Left lung (tissue), 10 donors: ENCODE measurements around the gene NASP. TPM values are rescaled to one million over a fixed set of nuclear protein-coding genes. Genes with fewer than 3 reads are reported as not detected.

ENCODE experiments used
- ATAC-seq: fragments of 200-7000 bp; cut with Tn5 transposase; one replicate; pipeline ENCODE4 v1.9.1; 2020; ENCODE audit warnings: moderate library complexity
- DNase-seq, 4 donors: peaks; one replicate each; pipeline ENCODE4 v3.0.0-alpha.2; 2013 to 2020
- H3K27ac ChIP-seq, 2 donors: fragments of 200-600 bp; sonication (generic) in 1 of 2; one replicate each; pipeline versions ENCODE4 v1.5.0 to v1.8.0; 2020 to 2021
- H3K27me3 ChIP-seq, 2 donors: fragments of 200-600 bp; sonication (generic) in 1 of 2; one replicate each; pipeline versions ENCODE4 v1.5.0 to v1.8.0; 2020 to 2021
- H3K36me3 ChIP-seq, 2 donors: fragments of 200-600 bp; sonication (generic) in 1 of 2; one replicate each; pipeline versions ENCODE4 v1.5.0 to v1.8.0; 2020 to 2021
- H3K4me1 ChIP-seq, 2 donors: fragments of 200-600 bp; one replicate each; pipeline ENCODE4 v1.8.0; 2021
- H3K4me3 ChIP-seq, 2 donors: fragments of 200-600 bp; sonication (generic) in 1 of 2; one replicate each; pipeline versions ENCODE4 v1.5.0 to v1.8.0; 2020 to 2021; ENCODE audit warnings: mild to moderate bottlenecking in 1 of 2
- H3K9me3 ChIP-seq, 2 donors: fragments of 200-600 bp; sonication (generic) in 1 of 2; one replicate each; pipeline versions ENCODE4 v1.5.0 to v1.8.0; 2020 to 2021
- CTCF ChIP-seq, 2 donors: fragments of 200-600 bp; sonication (generic) in 1 of 2; IDR thresholded peaks; one replicate each; pipeline versions ENCODE4 v1.5.0 to v1.8.0; 2021; ENCODE audit warnings: antibody characterized with exemption in 2 of 2
- intact Hi-C, 2 donors: fragments of 100-400 bp; cut with DNase I; formaldehyde crosslinking; loops; one replicate each; pipeline versions ENCODE4 v1.11.2 to v1.14.2; 2022
- polyA plus RNA-seq, 6 donors: library from polyadenylated mRNA; unstranded; fragments of 120-200 nt; gene quantifications; one replicate each; pipeline ENCODE4 v1.2.1, GENCODE V29; 2013; ENCODE audit not compliant: insufficient read length in 6 of 6
- total RNA-seq, 2 donors: library from RNA; stranded (reverse); fragmentation: NEBNext Ultra II Directional; extraction: Animal tissue kit (Norgen Biotek cat#: 25700); gene quantifications; one replicate each; pipeline ENCODE4 v1.2.1, GENCODE V29; 2021
- donor health status: DM: no; HTN: yes; CAD: no.
- donor health status: DM: no; HTN: no; CAD: no.

Gene NASP
- total and polyA plus RNA-seq, 8 donors, result 57.6 to 407 (median 327) TPM

DNA sequence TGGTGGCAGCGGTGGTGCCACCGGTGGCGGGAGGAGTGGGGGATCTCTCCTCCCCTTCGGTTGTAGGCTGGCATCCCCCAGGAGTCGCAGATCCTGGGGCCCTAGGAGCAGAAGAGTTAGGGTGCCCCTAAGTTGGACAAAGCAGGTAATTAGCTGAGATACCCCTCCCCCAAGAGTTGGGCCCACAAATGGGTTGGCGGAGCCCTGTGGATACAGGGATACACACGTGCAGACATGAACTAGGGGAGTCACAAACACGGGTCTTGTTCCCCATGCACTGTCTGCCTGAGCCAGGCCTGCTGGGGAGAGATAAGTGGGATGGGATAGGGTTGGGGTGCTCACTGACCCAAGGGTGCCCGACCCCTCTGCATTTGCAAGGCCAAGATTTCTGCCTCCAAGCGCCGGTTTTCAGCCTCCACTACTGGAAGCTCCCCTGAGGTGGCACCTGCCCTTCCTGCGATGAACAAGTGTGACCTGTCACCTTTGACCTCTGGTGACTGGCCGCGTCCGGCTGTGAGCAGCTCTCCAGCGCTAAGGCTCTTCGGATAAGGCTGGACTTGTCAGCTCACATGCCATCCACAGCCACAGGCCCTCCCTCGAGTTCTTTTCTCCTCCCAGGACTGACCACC, 38.2 kb downstream of the NASP start:
- peaks cover 0 to 12% of the 10 kb centered on the region in 2 donors for H3K4me1 ChIP-seq
- ATAC-seq (peak; percentile 9), DNase-seq (no peak)
- H3K27me3 ChIP-seq, result no peaks in the 10 kb centered on the region
- no peak overlapping the region for H3K4me3 ChIP-seq
- H3K9me3 ChIP-seq, result no peaks in the 10 kb centered on the region
- peaks cover 0 to 92% of the 10 kb centered on the region in 2 donors for H3K36me3 ChIP-seq
- peak overlapping the region; percentile 17 to 70 for H3K27ac ChIP-seq
- intact Hi-C loops, result no loop called here
- no peak for TF ChIP-seq CTCF (IDR thresholded peaks at IDR 0.05)

GRCh38 chr1:45622524-45623394, 38.9 kb downstream of the NASP start:
- no peaks in the 10 kb centered on the region for H3K9me3 ChIP-seq
- peaks cover 2 to 92% of the 10 kb centered on the region in 2 donors for H3K36me3 ChIP-seq
- H3K4me1 ChIP-seq, result peaks cover 0 to 12% of the 10 kb centered on the region in 2 donors
- H3K4me3 ChIP-seq, result no peak overlapping the region
- DNase-seq, result peak in 2 of 4 donors; percentile 9 to 79
- ATAC-seq, result peak; percentile 11
- intact Hi-C loops, result no loop called here
- no peak for TF ChIP-seq CTCF (IDR thresholded peaks at IDR 0.05)
- H3K27me3 ChIP-seq, result no peaks in the 10 kb centered on the region
- H3K27ac ChIP-seq, result peak overlapping the region in 1 of 2 donors; percentile 70

- no peaks in the 10 kb centered on the region for H3K9me3 ChIP-seq
- TF ChIP-seq CTCF (IDR thresholded peaks at IDR 0.05), result no peak
- ATAC-seq (no peak), DNase-seq (no peak)
- H3K4me3 ChIP-seq, result no peak within 1 kb of the TSS
- peaks cover 2 to 92% of the 10 kb centered on the region in 2 donors for H3K36me3 ChIP-seq
- H3K27ac ChIP-seq, result no peak within 1 kb of the TSS
- intact Hi-C loops, result no loop called here
- peaks cover 0 to 12% of the 10 kb centered on the region in 2 donors for H3K4me1 ChIP-seq
- no peaks in the 10 kb centered on the region for H3K27me3 ChIP-seq
Observed at GRCh38 chr1:45623972-45624371, 40.1 kb downstream of the NASP start, which contains the start of gene CCDC17. CCDC17 (minus strand) TSS chr1:45624054; CDS start chr1:45623909, 145 bp downstream.

- no peak for TF ChIP-seq CTCF (IDR thresholded peaks at IDR 0.05)
- no peak overlapping the region for H3K4me3 ChIP-seq
- no peaks in the 10 kb centered on the region for H3K27me3 ChIP-seq
- no peak for ATAC-seq
- no peak for DNase-seq
- no peak overlapping the region for H3K27ac ChIP-seq
- intact Hi-C loops, result no loop called here
- H3K9me3 ChIP-seq, result no peaks in the 10 kb centered on the region
- peaks cover 2 to 97% of the 10 kb centered on the region in 2 donors for H3K36me3 ChIP-seq
- no peaks in the 10 kb centered on the region for H3K4me1 ChIP-seq
Observed at GRCh38 chr1:45629035-45629434, 45.2 kb downstream of the NASP start.

GRCh38 chr1:45630429-45630828, 46.6 kb downstream of the NASP start:
- ATAC-seq, result no peak
- Histone ChIP-seq H3K4me3 (no peak overlapping the region), H3K27ac (no peak overlapping the region), H3K27me3 (no peaks in the 10 kb centered on the region), H3K36me3 (peaks cover 2 to 98% of the 10 kb centered on the region in 2 donors), H3K4me1 (no peaks in the 10 kb centered on the region), H3K9me3 (no peaks in the 10 kb centered on the region)
- intact Hi-C loops, result no loop called here
- DNase-seq, result no peak
- TF ChIP-seq CTCF (IDR thresholded peaks at IDR 0.05), result no peak
